Panc1 (cell line): ENCODE results near the gene CSNK2A3. TPM values are rescaled to one million over a fixed set of nuclear protein-coding genes. Genes with fewer than 3 reads are reported as not detected.

ENCODE experiments used
- ATAC-seq: fragments of 200-7000 bp; cut with Tn5 transposase; 2 replicates; pipeline ENCODE4 v1.9.1; 2020; ENCODE audit warnings: mild to moderate bottlenecking, moderate library complexity
- BruUV-seq: library from RNA; stranded (reverse); fragments of 400-500 nt; replicated peaks from 2 replicates; lab custom pipeline; 2021; lab: Mats Ljungman, UMichigan
- CTCF ChIA-PET: fragments of 300-600 bp; sonication (Branson Sonifier 250); formaldehyde crosslinking; loops from one replicate; lab custom pipeline; 2022; ENCODE audit warnings: antibody characterized with exemption; lab: Charles Lee
- POLR2A ChIA-PET: fragments of 300-600 bp; sonication (Branson Sonifier 250); formaldehyde crosslinking; loops from one replicate; lab custom pipeline; 2022; ENCODE audit warnings: antibody characterized with exemption; lab: Charles Lee
- DNase-seq: peaks from one replicate; pipeline ENCODE4 v3.0.0-alpha.2; 2010; ENCODE audit warnings: low read depth, low spot score
- H3K27ac ChIP-seq: 2 replicates; pipeline ENCODE4 v1.5.1; 2011; ENCODE audit warnings: mild to moderate bottlenecking, low read length, inconsistent platforms
- H3K27me3 ChIP-seq: fragments of 200-500 bp; sonication (Bioruptor generic); 2 replicates; pipeline ENCODE4 v1.6.0; 2014; ENCODE audit warnings: low read length, inconsistent platforms; ENCODE audit not compliant: control insufficient read depth, insufficient read depth
- H3K36me3 ChIP-seq: fragments of 200-500 bp; sonication (Bioruptor generic); 2 replicates; pipeline ENCODE4 v1.5.1; 2014; ENCODE audit warnings: inconsistent platforms, mild to moderate bottlenecking, low read length, moderate library complexity; ENCODE audit not compliant: control insufficient read depth, insufficient read depth
- H3K4me1 ChIP-seq: 2 replicates; pipeline ENCODE4 v1.5.1; 2011; ENCODE audit warnings: inconsistent platforms, mild to moderate bottlenecking, low read length, moderate library complexity; ENCODE audit not compliant: control insufficient read depth, insufficient read depth
- H3K4me3 ChIP-seq, 2 experiments: 2 replicates each; pipeline ENCODE4 v1.5.1; 2011 to 2012; ENCODE audit warnings: low read depth in 2 of 2, low read length in 2 of 2, mild to moderate bottlenecking in 2 of 2, inconsistent platforms in 1 of 2, moderate library complexity in 1 of 2
- H3K9me3 ChIP-seq: fragments of 200-500 bp; sonication (Bioruptor generic); 2 replicates; pipeline ENCODE4 v1.5.1; 2014; ENCODE audit warnings: low read depth, mild to moderate bottlenecking, inconsistent platforms, low read length, moderate library complexity; ENCODE audit not compliant: control insufficient read depth, insufficient read depth
- CTCF ChIP-seq: fragments of 450-650 bp; IDR thresholded peaks from 2 replicates; pipeline ENCODE4 v1.5.1; 2017; ENCODE audit warnings: mild to moderate bottlenecking
- POLR2AphosphoS5 ChIP-seq: IDR thresholded peaks from 2 replicates; pipeline ENCODE4 v1.6.1; 2012; ENCODE audit warnings: mild to moderate bottlenecking, low read depth, low read length, moderate library complexity
- SIN3A ChIP-seq: IDR thresholded peaks from 2 replicates; pipeline ENCODE4 v1.6.1; 2012; ENCODE audit warnings: low read depth, mild to moderate bottlenecking, low read length, moderate library complexity, borderline replicate concordance; ENCODE audit not compliant: insufficient read depth
- TCF7L2 ChIP-seq: IDR thresholded peaks from 2 replicates; pipeline ENCODE4 v1.6.1; 2011; ENCODE audit warnings: mild to moderate bottlenecking, low read depth, low read length, inconsistent platforms
- in situ Hi-C: cut with HindIII; loops from 2 replicates; pipeline ENCODE4 v1.10.0; 2016; ENCODE audit warnings: low sequenced_read_pairs, low pct_unique_long_range_greater_than_20kb
- intact Hi-C: fragments of 100-400 bp; cut with micrococcal nuclease; formaldehyde crosslinking; loops from one replicate; pipeline ENCODE4 v1.10.0; 2022; ENCODE audit not compliant: unreplicated experiment
- total RNA-seq: library from RNA; stranded (reverse); gene quantifications from one replicate; pipeline ENCODE4 v1.2.1, GENCODE V29; 2021; ENCODE audit not compliant: unreplicated experiment
- TF ChIP-seq, protein P1 (sequence below), 2 experiments: IDR thresholded peaks; 2 replicates each; pipeline ENCODE4 v1.6.1; 2011 to 2012; ENCODE audit warnings: low read depth in 2 of 2, control low read depth in 1 of 2, low read length in 1 of 2, mild to moderate bottlenecking in 1 of 2, moderate library complexity in 1 of 2; ENCODE audit not compliant: insufficient read depth in 1 of 2

Gene CSNK2A3
- total RNA-seq, 1 experiment from 2014 or later = 2.6 TPM

GRCh38 chr11:11344045-11344444 lies 9.0 kb downstream of the CSNK2A3 start:
- DNase-seq = no peak
- ATAC-seq = no peak
- no peak for TF ChIP-seq CTCF
- no peak for TF ChIP-seq TCF7L2
- no peak for TF ChIP-seq SIN3A
- no peak for TF ChIP-seq POLR2AphosphoS5
- TF ChIP-seq, protein P1, sequence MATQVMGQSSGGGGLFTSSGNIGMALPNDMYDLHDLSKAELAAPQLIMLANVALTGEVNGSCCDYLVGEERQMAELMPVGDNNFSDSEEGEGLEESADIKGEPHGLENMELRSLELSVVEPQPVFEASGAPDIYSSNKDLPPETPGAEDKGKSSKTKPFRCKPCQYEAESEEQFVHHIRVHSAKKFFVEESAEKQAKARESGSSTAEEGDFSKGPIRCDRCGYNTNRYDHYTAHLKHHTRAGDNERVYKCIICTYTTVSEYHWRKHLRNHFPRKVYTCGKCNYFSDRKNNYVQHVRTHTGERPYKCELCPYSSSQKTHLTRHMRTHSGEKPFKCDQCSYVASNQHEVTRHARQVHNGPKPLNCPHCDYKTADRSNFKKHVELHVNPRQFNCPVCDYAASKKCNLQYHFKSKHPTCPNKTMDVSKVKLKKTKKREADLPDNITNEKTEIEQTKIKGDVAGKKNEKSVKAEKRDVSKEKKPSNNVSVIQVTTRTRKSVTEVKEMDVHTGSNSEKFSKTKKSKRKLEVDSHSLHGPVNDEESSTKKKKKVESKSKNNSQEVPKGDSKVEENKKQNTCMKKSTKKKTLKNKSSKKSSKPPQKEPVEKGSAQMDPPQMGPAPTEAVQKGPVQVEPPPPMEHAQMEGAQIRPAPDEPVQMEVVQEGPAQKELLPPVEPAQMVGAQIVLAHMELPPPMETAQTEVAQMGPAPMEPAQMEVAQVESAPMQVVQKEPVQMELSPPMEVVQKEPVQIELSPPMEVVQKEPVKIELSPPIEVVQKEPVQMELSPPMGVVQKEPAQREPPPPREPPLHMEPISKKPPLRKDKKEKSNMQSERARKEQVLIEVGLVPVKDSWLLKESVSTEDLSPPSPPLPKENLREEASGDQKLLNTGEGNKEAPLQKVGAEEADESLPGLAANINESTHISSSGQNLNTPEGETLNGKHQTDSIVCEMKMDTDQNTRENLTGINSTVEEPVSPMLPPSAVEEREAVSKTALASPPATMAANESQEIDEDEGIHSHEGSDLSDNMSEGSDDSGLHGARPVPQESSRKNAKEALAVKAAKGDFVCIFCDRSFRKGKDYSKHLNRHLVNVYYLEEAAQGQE (IDR thresholded peaks at IDR 0.05; ENCODE audit: insufficient read depth in 1 of 2, low read depth in 2 of 2, low read length in 1 of 2) = no peak
- H3K4me3 ChIP-seq = no peak overlapping the region
- ChIA-PET POLR2A (no interaction called here), CTCF (no interaction called here)
- H3K9me3 ChIP-seq = no peaks in the 10 kb centered on the region
- H3K27ac ChIP-seq = no peak overlapping the region
- intact Hi-C loops = no loop called here
- H3K4me1 ChIP-seq = no peaks in the 10 kb centered on the region
- no peaks in the 10 kb centered on the region for H3K27me3 ChIP-seq
- in situ Hi-C loops = no loop called here
- no TSS peak for BruUV-seq
- no peaks in the 10 kb centered on the region for H3K36me3 ChIP-seq

GRCh38 chr11:11338304-11338703 lies 14.7 kb downstream of the CSNK2A3 start:
- POLR2A ChIA-PET = interaction anchor here (0.6 kb wide), 1 partner anchor 268 kb away, joined by 4 read pairs; no protein-coding TSS in a partner anchor
- in situ Hi-C loops = no loop called here
- CTCF ChIA-PET = interaction anchor here (0.7 kb wide), 1 partner anchor 447 kb away, joined by 3 read pairs; no protein-coding TSS in a partner anchor
- ATAC-seq = no peak
- intact Hi-C loops = no loop called here
- no peak overlapping the region for H3K27ac ChIP-seq
- H3K36me3 ChIP-seq = no peaks in the 10 kb centered on the region
- TF ChIP-seq CTCF (no peak), TCF7L2 (no peak), POLR2AphosphoS5 (no peak), SIN3A (no peak)
- TF ChIP-seq, protein P1 (IDR thresholded peaks at IDR 0.05; ENCODE audit: insufficient read depth in 1 of 2, low read depth in 2 of 2, low read length in 1 of 2) = no peak
- no peaks in the 10 kb centered on the region for H3K9me3 ChIP-seq
- DNase-seq = no peak
- H3K4me3 ChIP-seq = no peak overlapping the region
- BruUV-seq = no TSS peak
- 0 out of 2 replicates have a peak, but pooled peaks cover 2% of the 10 kb centered on the region for H3K27me3 ChIP-seq
- H3K4me1 ChIP-seq = peaks cover 16% of the 10 kb centered on the region
